ENCODE data around the gene PSMF1. TPM values are rescaled to one million over a fixed set of nuclear protein-coding genes. Genes with fewer than 3 reads are reported as not detected.

Gene PSMF1, protein sequence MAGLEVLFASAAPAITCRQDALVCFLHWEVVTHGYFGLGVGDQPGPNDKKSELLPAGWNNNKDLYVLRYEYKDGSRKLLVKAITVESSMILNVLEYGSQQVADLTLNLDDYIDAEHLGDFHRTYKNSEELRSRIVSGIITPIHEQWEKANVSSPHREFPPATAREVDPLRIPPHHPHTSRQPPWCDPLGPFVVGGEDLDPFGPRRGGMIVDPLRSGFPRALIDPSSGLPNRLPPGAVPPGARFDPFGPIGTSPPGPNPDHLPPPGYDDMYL
- 63.9 and 90.5 TPM in 2 replicates for total RNA-seq (2014; rRNA removed; shearing (Covaris generic))

DNA sequence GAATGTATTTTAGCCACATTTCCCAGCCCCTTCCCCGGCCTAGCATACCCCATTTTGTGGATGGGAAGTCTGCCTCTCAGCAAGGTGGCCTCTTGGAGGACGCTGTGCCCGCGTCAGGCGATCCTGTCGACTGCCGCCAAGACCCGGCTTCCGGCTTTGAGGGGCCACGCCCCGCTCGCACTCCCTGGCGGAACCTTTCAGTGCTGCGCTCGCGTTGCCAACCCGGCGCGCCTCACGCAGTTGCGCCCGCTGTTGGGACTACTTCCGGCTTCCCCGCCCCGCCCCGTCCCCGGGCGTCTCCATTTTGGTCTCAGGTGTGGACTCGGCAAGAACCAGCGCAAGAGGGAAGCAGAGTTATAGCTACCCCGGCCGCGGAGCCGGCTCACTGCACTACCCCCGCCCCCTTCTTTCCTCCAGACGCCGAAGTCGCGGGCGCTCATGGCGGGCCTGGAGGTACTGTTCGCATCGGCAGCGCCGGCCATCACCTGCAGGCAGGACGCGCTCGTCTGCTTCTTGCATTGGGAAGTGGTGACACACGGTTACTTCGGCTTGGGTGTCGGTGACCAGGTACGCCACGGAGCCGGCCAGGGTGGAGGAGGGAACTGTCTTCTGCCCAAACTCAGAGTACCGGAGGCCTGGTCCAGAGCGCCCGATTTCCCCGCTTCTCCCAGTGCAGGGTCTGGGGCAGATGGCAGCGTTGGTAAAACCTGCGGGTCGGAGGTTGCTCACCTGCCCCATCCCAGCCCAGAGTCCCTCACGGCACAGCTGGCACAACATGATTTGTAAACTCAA, at the start of gene PSMF1:
TSS of gene PSMF1 (plus strand) at position 267 of the 792 bp plus-strand sequence. CDS start at position 439, 172 bp downstream.
- DNase-seq (ENCODE audit: low spot score), result peak; percentile 88

DNA sequence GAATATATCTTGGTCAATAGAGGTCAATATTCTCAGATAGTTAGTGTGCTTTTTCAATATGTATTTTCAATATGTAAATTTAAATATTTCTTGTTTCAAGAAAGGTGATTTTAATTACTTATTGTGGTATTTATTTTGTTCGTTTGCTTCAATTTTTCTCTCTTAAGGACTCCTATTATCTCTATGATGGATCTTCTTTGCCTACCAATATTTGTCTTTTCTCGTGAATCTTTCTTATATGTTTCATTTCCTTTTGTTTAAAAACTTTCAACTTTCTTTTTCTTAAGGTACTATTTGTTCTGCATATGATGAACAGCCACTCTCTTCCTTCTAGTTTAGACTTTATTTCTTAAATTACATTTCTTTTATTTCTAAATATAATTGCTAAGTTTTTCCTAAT, 46.1 kb upstream of the PSMF1 start:
- DNase-seq (ENCODE audit: low spot score), result no peak

DNA sequence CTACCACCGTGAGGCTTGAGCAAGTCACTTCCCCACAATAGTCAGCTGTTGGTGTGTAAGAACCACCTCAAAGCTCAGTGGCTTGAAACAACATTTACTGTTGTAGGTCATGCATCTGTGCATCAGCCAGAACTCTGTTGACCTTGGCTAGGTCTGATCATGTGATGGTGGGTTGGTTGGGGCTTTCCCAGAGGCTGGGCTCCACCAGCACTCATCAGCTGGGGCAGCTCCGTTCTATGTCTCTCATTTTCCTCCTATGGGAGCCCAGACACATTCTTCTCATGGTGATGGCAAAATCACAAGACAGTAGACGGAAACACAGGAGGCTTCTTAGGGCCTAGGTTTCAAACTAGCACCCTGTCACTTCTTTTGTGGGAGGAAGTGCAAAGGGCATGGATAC, 42.8 kb upstream of the PSMF1 start:
- no peak for DNase-seq (ENCODE audit: low spot score)

- DNase-seq (ENCODE audit: low spot score), result no peak
These were observed 36.5 kb upstream of the PSMF1 start for GRCh38 chr20:1081891-1082290.

DNA sequence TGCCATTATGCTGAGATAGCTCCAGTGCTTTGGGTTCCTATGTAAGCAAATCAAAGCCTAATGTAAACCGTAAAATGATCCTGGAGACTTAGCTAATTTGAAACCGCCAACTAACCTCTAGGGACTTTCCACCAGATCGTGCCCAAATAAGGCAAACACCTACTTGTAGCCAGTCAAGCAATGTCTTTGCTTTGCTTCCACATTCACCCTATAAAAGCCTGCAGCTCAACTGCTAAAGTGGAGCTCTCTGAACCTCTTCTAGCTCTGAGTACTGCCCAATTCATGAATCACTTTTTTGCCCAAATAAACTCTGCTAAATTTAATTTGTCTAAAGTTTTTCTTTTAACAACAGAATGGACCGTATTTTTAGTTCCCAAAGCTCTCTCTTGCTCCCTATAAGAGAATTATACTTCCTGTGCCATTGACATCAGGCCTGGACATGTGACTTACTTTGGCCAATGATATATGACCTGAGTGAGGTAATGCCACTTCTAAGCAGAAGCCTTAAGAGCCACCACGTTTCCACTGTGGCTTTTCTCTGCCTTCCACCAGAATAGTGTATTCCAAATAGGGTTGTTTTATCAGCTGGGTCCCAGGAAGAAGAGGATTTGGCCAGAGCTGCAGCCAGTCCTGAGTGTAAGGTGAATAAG, 34.8 kb upstream of the PSMF1 start:
- DNase-seq (ENCODE audit: low spot score), result no peak

DNA sequence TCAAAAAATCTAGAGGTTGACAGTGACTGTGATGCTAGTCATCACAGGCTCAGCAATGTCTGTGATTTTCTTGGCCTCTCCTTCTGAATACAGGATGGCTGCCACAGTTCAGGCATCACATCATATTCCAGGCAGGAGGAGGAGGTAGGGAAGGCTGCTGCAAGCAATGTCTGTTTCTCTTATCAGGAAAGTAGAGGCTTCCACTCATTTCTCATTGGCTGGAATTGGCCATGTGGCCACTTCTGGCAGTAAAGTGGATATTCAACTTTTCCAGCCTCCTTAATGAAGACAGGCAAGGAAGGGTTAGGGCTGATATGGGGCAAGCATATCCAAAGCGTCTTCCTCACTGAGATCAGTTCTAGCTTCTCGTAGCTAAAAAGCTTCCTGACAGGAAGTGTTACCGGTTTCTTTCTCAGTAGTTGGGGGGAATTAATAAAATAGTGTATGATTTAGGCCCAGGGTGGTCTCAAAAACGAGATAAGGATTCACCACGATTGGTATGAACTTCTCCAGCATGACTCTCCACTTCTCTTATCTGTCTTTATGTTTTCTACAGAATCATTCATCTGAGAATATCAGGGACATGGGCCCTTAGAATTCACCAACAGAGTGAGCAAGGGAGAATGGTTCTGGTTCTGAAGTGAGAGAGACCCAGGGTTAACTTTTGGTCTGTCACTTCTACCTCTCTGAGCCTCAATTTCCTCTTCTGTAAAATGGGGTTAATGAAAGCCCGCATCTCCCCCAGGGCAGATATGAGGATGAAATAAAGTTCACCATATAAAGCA, 32.7 kb upstream of the PSMF1 start:
- no peak for DNase-seq (ENCODE audit: low spot score)

DNA sequence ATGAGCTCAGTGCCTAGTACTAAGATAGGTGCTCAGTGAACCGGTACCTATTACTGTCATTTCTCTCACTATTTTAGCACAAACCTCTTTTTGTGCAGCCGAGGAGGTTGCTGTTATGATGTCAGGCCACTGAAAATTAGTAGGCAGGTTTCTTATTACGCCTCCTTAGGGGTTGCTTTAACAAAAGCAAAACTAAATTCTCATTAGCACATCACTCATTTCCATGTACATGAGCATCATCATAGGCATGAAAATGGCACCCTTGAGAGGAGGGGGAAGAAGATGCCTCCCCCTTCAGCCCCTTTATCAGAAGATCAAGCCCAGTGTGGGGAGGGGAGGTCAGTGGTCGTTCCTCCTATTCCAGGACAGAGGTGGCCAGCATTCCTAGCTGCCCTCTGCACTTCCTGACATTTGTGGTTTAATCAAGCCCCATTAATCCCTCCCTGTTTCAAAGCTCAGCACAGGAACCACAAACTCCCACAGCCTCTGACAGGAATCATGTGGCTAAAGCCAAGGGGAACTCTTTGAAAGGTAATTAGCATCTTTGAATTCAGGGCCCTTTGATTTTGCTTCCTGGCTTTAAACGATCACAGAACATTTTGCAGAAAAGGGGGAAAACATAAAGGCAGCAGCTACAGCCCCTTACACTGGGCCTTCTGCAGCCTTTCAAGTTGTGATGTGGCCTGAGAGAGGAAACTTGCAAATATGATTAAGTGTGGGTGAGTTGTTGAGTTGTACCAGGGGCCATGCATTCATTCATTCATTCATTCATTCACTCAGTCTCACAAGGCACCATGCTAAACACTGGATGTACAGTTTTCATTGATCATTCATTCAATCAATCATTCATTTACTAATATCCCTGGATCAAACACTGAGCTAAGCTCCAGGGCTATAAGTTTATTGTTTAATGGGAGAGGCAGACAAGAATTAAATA, 31.9 kb upstream of the PSMF1 start:
- DNase-seq (ENCODE audit: low spot score), result no peak

DNA sequence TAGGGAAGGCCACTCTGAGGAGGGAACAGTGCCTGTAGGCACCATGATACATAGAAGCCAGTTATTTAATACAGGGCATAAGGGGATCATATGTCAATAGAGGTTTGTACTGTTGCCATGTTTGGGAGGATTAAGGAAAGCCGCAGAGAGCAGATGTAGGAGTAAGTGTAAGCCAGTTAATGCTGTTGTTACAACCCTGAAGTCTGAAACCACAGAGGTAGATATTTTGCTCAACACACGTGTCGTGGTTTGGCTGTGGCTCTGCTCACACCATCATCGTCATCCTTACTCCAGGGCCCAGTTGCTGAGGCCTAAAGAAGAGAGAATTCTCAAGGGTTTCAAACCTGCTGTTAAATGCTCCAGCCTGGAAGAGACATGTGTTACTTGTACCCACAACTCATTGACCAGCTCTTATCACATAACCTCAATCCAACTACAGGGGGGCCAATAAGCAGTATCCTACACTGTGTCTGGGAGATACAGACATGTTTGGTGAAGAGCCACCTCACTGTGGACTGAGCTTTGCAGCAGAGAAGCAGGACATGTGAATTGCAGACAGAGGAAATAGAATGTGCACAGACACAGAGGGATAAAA, 31.0 kb upstream of the PSMF1 start:
- no peak for DNase-seq (ENCODE audit: low spot score)

- DNase-seq (ENCODE audit: low spot score), result no peak
These were observed 23.7 kb upstream of the PSMF1 start for GRCh38 chr20:1094751-1095150.

- DNase-seq (ENCODE audit: low spot score), result no peak
These were observed 16.9 kb upstream of the PSMF1 start for GRCh38 chr20:1101533-1101932.

- DNase-seq (ENCODE audit: low spot score), result no peak
These were observed 16.4 kb upstream of the PSMF1 start for GRCh38 chr20:1102016-1102415.

- no peak for DNase-seq (ENCODE audit: low spot score)
These were observed 14.7 kb upstream of the PSMF1 start for GRCh38 chr20:1103751-1104150.

GRCh38 chr20:1105599-1106194, 12.7 kb upstream of the PSMF1 start:
- DNase-seq (ENCODE audit: low spot score), result no peak

GRCh38 chr20:1107176-1107575, 11.2 kb upstream of the PSMF1 start:
- no peak for DNase-seq (ENCODE audit: low spot score)

DNA sequence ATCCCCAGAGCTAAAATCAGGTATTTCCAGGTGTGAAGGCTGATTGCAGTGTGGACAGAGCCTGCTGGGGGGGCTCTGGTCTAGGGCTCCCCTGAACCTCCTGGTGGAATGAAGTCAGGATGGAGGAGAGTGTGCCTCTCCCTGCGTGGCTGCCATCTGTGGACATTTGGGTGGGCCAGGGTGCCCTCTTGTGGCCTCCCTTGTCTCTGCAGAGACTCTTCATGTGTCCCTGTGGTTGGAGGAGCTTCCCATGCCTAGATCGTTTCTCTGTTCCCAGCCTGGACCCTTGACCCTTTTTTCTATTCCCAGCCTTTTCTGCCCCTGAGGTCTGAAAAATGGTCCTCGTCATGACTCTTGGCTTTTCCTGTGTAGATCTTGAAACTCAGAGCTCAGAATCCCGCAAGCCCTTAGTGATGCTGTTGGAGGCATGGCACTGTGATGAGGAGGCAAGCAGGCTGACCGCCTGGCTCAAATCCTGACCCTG, 9.9 kb upstream of the PSMF1 start:
- peak; percentile 41 for DNase-seq (ENCODE audit: low spot score)

- no peak for DNase-seq (ENCODE audit: low spot score)
These were observed 5.5 kb upstream of the PSMF1 start for GRCh38 chr20:1112908-1113307.

- no peak for DNase-seq (ENCODE audit: low spot score)
These were observed 432 bp upstream of the PSMF1 start for GRCh38 chr20:1118004-1118335.

DNA sequence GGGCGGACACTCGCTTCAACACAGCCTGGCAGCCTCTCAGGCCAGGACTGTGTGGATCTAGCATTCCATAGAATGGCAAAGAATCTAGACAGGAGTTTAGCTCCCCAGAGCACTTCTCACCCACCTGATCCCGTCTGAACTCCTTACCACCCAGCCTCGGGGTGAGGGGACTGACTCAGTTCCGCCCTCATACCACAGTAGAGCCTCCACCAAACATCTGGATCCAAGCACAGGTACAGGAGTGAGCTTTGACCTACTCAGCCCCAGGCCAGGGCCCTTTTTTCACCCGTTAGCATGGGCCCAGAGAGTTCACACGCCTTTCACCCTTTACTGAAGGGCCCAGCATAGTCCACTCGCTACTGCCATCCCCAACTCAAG, 715 bp downstream of the PSMF1 start:
- DNase-seq (ENCODE audit: low spot score), result no peak

DNA sequence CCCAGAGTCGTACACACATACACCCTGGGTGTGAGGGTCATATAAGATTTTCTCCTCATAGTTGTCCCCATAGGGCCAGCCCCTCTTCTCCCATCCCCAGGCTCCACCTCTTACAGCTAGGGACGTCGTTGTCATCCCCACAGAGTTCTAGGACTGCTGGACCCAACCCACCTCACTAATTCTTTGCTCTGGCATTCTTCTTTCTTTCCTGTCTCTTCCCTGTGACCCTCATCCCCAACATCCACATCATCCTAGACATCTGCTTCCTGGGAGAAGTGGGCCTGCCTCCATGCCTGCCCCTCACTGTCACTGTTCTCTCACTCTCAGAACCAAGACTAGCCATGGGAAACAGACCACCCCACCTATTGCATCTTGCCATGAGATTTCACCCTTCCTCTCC, 1.1 kb downstream of the PSMF1 start:
- DNase-seq (ENCODE audit: low spot score), result no peak

DNA sequence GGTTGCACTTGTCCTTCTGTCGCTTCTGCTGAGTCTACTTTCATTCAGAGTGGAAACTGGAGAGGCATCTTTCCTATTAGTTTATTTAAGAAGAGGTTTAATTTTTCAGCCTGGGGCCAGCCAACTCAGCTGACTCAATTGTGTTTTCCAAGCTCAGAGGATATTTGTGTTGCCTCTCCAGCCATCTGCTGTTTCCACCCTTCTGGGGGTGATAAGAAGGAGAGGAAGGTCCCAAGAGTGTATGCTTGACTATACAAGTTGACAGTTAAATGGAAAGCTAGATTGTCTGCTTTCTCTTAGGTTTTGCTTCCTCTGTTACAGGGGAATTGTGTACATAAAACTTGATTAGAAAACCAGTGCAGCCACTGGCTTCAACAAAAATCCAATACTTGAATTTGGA, 3.0 kb downstream of the PSMF1 start:
- no peak for DNase-seq (ENCODE audit: low spot score)
